Measurements from ENCODE around the gene CRKL.

The CRKL gene

DNA sequence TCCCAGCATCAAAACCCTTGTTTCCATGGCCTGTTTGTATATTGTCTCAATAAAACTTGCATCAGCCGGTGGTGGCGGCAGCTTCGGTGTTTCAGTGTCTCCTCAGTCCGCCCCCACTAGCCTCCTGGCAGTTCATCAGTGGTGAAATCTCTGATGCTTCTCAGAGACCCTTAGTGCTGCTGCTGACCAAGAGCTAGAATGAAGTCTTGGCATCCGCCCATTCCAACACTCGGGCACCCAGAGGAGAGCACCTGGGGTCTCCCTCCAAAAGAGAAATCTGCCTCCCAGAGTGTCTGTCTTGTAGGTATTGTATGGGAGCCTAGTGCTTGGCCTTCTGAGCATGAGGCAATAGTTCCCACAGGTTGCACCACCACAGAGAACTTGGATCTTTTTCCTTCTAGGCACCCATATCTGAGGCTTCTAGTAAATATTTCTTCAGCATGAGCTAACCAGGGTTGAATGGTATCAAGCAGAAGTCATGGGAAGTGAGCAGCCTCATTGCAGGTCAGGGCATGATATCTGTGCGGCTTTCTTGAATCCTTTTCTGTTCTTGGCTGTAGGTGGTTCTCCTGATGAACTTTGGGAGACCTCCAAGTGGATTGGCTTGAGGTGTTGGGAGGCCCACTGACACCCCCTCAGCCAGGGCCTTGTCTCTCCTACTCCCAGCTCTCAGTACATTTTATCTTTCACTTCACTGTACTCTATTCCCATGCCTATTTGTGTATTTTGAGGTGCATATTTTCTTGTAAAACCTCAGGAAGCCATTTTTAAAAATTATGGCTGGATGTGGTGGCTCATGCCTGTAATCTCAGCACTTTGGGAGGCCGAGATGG, 36.7 kb downstream of the CRKL start:
- H3K4me3 ChIP-seq (ENCODE audit: control insufficient read depth, low read depth, low read length) = no peak overlapping the region
- DNase-seq (ENCODE audit: low read depth) = peak; percentile 34
- TF ChIP-seq, protein P1, sequence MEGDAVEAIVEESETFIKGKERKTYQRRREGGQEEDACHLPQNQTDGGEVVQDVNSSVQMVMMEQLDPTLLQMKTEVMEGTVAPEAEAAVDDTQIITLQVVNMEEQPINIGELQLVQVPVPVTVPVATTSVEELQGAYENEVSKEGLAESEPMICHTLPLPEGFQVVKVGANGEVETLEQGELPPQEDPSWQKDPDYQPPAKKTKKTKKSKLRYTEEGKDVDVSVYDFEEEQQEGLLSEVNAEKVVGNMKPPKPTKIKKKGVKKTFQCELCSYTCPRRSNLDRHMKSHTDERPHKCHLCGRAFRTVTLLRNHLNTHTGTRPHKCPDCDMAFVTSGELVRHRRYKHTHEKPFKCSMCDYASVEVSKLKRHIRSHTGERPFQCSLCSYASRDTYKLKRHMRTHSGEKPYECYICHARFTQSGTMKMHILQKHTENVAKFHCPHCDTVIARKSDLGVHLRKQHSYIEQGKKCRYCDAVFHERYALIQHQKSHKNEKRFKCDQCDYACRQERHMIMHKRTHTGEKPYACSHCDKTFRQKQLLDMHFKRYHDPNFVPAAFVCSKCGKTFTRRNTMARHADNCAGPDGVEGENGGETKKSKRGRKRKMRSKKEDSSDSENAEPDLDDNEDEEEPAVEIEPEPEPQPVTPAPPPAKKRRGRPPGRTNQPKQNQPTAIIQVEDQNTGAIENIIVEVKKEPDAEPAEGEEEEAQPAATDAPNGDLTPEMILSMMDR (IDR thresholded peaks at IDR 0.05; ENCODE audit: control insufficient read depth, insufficient read depth, low read depth, low read length, missing control alignments) = no peak

DNA sequence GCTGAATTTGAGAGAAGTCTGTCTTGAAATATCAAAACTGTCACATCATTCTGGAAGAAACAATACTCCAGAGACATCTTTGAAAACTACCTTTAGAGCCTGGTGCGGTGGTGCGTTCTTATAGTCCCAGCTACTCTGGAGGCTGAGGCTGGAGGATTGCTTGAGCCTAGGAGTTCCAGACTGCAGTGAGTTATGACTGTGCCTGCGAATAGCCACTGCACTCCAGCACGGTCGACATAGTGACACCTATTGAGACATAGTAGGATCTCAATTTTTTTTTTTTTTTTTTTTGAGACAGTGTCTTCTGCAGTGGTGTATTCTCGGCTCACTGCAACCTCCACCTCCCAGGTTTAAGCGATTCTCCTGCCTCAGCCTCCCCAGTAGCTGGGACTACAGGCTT, 38.3 kb downstream of the CRKL start:
- TF ChIP-seq, protein P1 (IDR thresholded peaks at IDR 0.05; ENCODE audit: control insufficient read depth, insufficient read depth, low read depth, low read length, missing control alignments) = no peak
- H3K4me3 ChIP-seq (ENCODE audit: control insufficient read depth, low read depth, low read length) = no peak overlapping the region
- DNase-seq (ENCODE audit: low read depth) = no peak

DNA sequence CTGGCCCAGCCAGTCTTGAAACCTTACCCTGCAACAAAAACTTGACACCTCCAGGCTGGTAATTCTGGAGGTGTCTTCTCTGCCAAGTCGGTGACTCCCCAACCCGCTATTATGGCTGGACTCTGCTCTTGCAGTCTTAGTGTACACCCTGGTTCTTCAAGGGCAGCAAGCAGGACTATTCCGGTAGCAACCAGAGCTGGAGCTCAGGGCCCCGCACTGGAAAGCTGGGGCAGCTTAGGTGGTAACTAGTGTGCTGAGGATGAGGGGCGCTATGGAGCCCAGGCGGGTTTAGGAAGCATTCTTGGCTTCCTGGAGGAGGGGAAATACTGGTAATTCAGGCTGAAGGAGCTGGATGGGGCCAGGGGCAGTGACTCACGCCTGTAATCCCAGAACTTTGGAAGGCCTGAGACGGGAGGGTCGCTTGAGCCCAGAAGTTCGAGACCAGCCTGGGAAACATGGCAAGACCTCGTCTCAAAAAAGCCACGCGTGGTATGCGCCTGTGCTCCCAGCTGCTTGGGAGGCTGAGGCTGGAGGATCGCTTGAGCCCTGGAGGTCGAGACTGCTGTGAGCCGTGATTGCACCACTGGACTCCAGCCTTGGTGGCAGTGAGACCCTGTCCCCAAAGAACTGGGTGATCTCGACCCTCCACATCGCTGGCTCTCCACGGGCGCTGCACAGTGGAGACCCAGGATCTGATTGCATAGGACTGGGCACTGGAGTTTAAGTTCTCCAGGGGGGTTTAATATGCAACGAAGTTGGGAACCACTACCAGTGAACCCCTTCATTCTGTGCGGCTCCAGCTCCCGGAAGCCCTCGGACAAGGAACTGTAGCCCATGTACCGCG, 39.3 kb downstream of the CRKL start:
- H3K4me3 ChIP-seq (ENCODE audit: control insufficient read depth, low read depth, low read length) = peak overlapping the region; percentile 63

DNA sequence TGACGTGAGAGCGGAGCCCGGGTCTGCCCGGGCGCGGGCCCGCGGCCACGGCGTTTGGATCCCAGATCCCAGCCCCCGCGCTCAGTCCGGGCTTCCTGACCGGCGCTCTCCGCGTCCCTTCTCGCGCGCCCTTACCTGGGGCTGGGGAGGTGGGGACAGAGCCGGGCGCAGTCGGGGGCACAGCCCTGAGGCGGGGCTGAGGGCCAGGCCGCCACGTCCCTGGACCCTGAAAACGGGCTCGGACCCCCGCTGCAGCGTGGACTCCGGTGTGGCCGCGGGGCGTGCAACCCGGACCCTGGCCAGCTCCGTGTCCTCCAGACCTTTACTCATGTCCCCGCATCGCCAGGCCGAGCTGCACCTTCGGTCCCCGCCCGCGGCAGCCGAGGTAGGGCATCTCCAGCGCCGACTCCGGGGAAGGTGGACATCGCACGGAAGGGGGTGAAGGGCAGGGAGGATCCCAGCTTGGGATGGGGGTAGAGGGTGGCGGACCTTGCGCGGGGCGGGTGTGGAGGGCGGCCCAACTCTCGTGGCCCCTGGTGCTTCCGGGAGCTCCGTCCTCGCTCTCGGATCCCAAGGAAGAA, 40.0 kb downstream of the CRKL start:
- no peak for DNase-seq (ENCODE audit: low read depth)
- TF ChIP-seq, protein P1 (IDR thresholded peaks at IDR 0.05; ENCODE audit: control insufficient read depth, insufficient read depth, low read depth, low read length, missing control alignments) = no peak

More for the DNA sequence above, 39.3 kb downstream of the CRKL start:
- TF ChIP-seq, protein P1 (IDR thresholded peaks at IDR 0.05; ENCODE audit: control insufficient read depth, insufficient read depth, low read depth, low read length, missing control alignments) = no peak
- DNase-seq (ENCODE audit: low read depth) = no peak

DNA sequence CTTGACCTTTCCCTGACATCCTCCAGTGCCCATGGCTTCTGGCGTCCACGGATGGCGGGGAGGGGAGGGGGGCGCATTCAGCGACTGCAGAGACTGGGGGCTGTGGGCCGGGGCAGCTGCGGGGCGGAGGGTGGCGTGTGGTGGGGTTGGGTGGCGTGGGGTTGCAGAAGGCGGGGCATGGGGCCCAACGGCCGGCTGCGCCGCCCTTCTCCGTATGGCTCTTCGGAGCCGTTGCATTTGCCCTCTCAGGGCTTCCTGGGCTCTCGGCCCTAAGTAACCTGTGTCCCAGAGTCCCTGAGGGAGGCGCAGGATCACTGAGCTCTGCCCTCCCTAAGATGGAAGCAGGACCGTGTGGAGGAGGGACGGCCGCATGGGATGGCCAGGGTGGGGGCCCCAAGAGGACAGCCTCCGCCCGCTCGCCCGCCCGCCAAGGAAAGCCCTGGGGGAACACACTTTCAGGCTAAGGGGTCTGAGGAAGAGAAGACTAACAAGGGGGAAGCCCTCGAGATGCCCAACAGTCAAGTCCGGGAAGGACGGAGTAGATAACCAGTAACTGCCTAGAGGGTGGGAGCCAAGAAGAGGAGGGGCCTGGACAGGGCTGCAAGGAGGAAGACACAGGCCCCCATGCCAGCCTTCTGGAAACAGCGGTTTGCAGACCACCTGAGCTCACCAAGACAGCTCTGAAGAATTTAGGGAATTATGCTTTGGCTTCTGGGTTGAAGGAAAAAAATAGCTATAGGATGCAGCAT, 40.6 kb downstream of the CRKL start:
- no peak for DNase-seq (ENCODE audit: low read depth)
- TF ChIP-seq, protein P1 (IDR thresholded peaks at IDR 0.05; ENCODE audit: control insufficient read depth, insufficient read depth, low read depth, low read length, missing control alignments) = no peak

More for the DNA sequence above, 40.0 kb downstream of the CRKL start:
- peak overlapping the region; percentile 63 for H3K4me3 ChIP-seq (ENCODE audit: control insufficient read depth, low read depth, low read length)

More for the DNA sequence above, 40.6 kb downstream of the CRKL start:
- H3K4me3 ChIP-seq (ENCODE audit: control insufficient read depth, low read depth, low read length) = peak overlapping the region; percentile 63
